HG03025 (cell line): ENCODE results near the gene RTN4RL2.
A peak's percentile ranks its signal among the peaks of the same experiment; 100 is the strongest.

Experiments
- ATAC-seq: cut with Tn5 transposase; IDR thresholded peaks from one replicate; pipeline ENCODE4 v1.9.1; 2021; ENCODE audit warnings: mild to moderate bottlenecking, moderate library complexity; ENCODE audit not compliant: unreplicated experiment, low FRiP score

The RTN4RL2 gene

GRCh38 chr11:57461841-57462489, 1.6 kb downstream of the RTN4RL2 start:
- ATAC-seq = no peak

GRCh38 chr11:57462597-57462996, 2.3 kb downstream of the RTN4RL2 start:
- ATAC-seq = no peak

- no peak for ATAC-seq
These were observed 3.6 kb downstream of the RTN4RL2 start for GRCh38 chr11:57463671-57464538.

GRCh38 chr11:57464539-57465181, 4.3 kb downstream of the RTN4RL2 start:
- no peak for ATAC-seq

GRCh38 chr11:57466680-57467079, 6.4 kb downstream of the RTN4RL2 start:
- ATAC-seq = no peak

GRCh38 chr11:57467508-57468157, 7.3 kb downstream of the RTN4RL2 start:
- ATAC-seq = no peak

GRCh38 chr11:57468276-57468675, 7.9 kb downstream of the RTN4RL2 start:
- no peak for ATAC-seq

GRCh38 chr11:57469268-57469667, 8.9 kb downstream of the RTN4RL2 start:
- ATAC-seq = no peak

GRCh38 chr11:57471496-57471895, 11.2 kb downstream of the RTN4RL2 start:
- no peak for ATAC-seq

- ATAC-seq = no peak
These were observed 13.0 kb downstream of the RTN4RL2 start for GRCh38 chr11:57473285-57473841.

GRCh38 chr11:57474017-57474802, 13.9 kb downstream of the RTN4RL2 start:
- ATAC-seq = no peak

GRCh38 chr11:57474803-57475115, 14.4 kb downstream of the RTN4RL2 start:
- ATAC-seq = no peak

- no peak for ATAC-seq
These were observed 14.9 kb downstream of the RTN4RL2 start for GRCh38 chr11:57475191-57475590.

- ATAC-seq = no peak
These were observed 15.3 kb downstream of the RTN4RL2 start for GRCh38 chr11:57475671-57476046.

GRCh38 chr11:57476047-57476756, 15.9 kb downstream of the RTN4RL2 start:
- ATAC-seq = peak; percentile 38

GRCh38 chr11:57476757-57477506, 16.6 kb downstream of the RTN4RL2 start:
- ATAC-seq = peak; percentile 47

- no peak for ATAC-seq
These were observed 17.3 kb downstream of the RTN4RL2 start for GRCh38 chr11:57477507-57478189.

- ATAC-seq = no peak
These were observed 18.8 kb downstream of the RTN4RL2 start for GRCh38 chr11:57479021-57479663.
